ENCODE measurements around the gene CCNB3. TPM values are rescaled to one million over a fixed set of nuclear protein-coding genes. Genes with fewer than 3 reads are reported as not detected.

CCNB3 gene, protein sequence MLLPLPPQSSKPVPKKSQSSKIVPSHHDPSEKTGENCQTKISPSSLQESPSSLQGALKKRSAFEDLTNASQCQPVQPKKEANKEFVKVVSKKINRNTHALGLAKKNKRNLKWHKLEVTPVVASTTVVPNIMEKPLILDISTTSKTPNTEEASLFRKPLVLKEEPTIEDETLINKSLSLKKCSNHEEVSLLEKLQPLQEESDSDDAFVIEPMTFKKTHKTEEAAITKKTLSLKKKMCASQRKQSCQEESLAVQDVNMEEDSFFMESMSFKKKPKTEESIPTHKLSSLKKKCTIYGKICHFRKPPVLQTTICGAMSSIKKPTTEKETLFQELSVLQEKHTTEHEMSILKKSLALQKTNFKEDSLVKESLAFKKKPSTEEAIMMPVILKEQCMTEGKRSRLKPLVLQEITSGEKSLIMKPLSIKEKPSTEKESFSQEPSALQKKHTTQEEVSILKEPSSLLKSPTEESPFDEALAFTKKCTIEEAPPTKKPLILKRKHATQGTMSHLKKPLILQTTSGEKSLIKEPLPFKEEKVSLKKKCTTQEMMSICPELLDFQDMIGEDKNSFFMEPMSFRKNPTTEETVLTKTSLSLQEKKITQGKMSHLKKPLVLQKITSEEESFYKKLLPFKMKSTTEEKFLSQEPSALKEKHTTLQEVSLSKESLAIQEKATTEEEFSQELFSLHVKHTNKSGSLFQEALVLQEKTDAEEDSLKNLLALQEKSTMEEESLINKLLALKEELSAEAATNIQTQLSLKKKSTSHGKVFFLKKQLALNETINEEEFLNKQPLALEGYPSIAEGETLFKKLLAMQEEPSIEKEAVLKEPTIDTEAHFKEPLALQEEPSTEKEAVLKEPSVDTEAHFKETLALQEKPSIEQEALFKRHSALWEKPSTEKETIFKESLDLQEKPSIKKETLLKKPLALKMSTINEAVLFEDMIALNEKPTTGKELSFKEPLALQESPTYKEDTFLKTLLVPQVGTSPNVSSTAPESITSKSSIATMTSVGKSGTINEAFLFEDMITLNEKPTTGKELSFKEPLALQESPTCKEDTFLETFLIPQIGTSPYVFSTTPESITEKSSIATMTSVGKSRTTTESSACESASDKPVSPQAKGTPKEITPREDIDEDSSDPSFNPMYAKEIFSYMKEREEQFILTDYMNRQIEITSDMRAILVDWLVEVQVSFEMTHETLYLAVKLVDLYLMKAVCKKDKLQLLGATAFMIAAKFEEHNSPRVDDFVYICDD (N-terminal part only)
- total RNA-seq (2022; extraction: Qiagen RNA extraction; ENCODE audit: low read depth): 0.60 to 0.97 TPM (median 0.63 TPM) in 5 replicates

DNA sequence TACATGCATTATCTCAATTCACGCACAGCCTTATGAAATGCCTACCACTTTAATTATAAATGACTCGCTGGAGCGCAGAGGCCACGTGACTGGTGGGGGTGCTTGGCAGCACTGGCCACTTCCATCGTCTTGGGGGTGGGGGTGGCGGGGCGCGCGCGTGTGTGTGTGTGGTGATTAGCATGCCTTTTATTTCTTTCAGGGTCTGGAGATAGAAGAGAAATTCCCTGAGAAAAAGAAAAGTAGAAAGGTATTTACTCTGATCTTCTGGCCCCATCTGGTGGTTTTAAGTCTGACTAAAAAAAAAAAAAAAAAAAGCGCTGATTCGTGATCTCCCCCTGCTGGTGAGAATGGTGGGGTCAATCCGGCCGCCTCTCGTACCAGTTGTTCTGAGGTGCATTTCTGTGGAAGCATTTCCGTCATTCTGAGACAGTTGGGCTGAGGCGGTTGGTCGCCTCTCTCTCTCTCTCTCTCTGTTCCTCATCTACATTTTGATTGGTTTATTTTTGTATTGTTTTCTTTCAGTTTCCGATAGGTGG, at the start of gene CCNB3:
Gene CCNB3 (plus strand): TSS at position 402 of the 536 bp plus-strand sequence. CDS start 80,399 bp downstream, outside the sequence.

DNA sequence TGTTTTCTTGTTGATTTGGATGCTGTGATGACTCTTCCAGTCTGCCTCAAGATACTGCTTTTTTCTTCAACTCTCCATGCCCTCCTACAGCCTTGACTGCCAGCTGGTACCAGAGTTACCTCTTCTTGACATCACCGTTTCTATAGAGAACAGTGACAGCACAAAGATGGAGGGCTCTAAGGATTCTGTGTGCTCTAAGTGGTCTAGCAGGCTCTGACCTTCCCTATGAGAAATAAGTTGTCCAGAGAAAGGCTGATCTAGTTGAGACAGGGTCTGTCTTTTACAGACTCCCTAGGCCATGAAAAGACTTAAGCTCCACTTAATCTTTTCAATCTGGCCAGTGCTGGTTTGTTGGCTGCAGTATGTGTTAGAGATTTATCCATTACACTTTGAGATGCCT, 3.7 kb upstream of the CCNB3 start, which contains the start of gene AKAP4:
Gene AKAP4 (minus strand): TSS at position 101 of the 400 bp plus-strand sequence. CDS start 118 bp downstream, outside the sequence.

Other genes with a start within 250 kb of the CCNB3 start
- not detected in 5 replicates for gene AKAP4, start 3.8 kb upstream of the CCNB3 start, total RNA-seq (2022; extraction: Qiagen RNA extraction; ENCODE audit: low read depth)